Activated naive CD4-positive, alpha-beta T cell treated with anti-CD3 and anti-CD28 coated beads, Interleukin-2, amount 50 U/mL, for 16 hours (primary cell): ENCODE measurements around the gene NOX5.

Experiments used
- DNase-seq: peaks from one replicate; pipeline ENCODE4 v3.0.0-alpha.2; 2020

The NOX5 gene

DNA sequence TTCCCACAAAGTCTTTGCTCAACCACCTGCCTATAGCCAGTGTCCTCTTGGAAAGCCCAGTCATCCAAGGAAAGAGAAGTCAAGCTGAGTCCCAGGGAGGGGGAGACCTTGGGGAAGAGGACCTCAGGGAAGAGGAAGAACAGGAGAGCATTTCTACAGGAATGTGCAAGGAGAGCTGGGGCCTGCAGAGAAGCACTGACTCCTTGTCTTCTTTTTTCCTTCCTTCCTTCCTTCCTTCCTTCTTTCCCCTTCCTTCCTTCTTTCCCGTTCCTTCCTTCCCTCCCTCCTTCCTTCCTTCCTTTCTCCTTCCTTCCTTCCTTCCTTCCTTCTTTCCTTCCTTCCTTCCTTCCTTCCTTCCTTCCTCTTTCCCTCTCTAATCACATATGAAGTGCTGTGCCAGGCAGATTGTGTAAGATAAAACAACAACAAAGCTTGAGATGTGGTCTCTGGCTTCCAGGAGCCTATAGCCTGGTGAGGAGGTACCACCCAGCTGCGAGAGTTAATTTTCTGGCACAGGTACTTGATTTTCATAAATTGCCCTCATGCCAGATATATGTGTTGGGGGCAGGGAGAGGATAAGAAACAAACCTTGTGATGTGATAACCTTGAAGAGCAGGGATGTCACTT lies 70.0 kb downstream of the NOX5 start:
- DNase-seq = no peak

DNA sequence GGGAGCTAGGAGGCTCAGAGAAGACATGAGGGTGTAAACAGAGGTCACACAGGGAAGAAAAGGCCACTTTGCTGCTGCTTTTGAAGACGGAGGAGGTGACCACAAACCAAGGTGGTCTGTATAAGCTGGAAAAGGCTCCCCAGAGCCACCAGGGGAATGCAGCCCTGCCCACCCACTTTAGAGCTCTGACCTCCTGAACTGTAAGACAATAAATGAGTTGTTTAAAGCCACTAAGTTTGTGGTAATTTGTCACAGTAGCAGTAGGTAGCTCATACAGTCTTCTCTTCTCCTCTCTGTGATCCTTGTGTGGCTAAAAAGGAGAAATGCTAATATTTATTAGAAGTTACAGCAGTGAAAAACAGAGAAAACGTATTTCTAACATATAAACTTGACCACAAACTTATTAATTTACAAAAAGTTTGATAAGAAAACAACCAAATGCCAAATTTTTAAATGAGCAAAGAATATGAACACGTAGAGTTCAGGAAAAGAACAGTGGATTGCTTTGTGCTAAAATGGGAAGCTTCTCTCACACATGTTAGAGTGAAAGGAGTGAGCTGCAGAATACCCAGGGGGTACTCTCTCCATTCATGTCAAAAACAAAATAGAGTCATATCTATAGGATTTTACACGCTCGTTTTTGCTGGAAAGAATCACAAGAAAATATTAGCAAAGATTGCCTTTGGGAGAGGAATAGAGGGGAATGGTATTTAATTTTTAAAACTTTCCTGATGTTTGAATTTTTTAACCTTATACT lies 71.0 kb downstream of the NOX5 start:
- no peak for DNase-seq

DNA sequence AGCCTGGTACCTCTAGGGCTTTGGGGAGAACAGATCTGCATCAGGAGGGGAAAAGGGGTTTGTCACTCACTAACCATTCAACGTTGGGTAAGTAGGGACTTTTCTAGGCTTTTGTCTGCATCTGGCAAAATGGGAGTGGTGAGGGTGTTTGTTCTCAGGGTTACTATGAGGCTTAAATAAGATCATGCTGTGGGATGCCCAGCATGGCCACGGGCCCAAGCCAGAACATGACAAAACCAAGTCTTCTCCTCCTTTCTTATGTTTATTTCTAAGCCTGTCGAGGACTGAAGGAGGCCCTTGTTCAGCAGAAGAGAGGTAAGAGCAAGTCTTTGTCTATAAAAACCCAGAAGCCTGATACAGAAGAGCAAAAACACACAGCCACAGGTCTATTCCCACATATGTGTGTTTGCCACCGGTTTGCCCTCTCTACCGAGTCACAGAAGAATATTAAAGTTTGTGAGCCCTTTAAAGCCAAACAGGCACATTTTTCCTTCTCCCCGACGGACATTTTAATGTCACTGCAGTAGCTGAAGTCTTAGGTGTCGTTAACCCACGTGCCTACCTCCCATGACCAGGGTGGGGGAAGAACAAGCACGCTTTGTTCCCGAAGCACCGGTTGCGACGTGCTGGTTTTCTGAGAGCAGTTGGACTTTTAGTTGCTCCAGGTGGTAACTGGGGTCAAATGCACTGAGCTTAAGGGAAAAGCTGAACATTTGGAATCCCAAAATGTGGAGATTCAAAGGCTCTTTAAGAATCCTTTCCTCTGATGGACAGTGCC lies 72.1 kb downstream of the NOX5 start:
- DNase-seq = no peak

DNA sequence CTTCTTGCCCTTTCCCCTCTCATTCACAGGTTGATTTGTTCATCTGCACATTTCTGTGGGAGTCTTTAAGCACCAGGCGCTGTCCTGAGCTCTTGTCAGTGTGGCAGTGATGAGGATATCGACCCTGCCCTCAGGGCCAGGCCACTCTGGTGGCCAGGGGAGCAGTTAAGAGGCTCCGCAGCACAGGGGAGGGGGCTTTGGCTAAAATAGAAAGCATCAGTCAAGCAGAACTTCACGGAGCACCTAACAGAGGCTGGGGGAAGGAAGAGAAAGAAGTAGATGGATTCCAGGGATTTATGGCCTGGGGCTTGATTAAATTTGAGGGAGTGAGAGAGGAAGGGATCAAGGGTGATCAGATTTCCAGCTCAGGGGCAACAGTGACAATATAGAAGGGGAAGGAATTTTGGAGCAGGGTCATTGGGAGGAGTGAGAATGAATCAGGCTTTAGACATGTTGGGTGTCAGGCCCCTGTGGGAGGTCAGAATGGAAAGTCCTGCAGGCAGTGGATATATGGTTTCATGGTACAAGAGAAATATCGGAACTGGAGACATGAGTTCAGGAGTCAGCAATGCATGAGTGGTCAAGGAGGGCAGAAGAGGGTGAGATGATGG lies 73.0 kb downstream of the NOX5 start:
- no peak for DNase-seq

DNA sequence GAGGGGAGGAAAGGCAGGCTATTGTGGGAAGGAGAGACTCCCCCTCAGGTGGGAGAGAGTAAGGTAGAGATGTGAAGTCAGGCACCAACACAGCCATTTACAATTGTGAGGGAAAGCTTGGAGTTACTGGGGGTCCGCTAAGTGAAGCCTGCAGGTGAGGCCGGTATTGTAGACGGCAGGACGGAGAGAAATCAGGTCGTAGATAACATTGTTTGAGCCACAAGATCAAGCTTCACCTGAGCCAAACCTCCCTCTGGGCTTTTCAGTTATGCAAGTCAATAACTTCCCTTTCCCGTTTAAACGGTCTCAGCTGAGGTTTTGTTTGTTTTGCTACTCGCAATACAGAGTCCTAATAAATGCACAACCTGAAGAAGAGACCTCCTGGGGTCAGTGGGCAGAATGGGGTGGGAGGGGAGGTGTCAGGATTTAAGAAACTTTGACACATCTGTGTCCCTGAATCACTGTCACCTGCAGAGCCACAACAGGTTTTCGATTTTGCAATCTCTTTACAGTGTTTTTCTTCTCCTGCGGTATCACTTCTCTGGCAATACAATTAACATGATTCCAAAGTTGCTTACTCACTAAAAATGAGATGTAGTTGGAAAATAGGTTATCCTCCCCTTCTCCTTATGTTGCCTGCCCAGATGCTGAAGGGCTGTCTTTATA lies 73.9 kb downstream of the NOX5 start:
- no peak for DNase-seq

DNA sequence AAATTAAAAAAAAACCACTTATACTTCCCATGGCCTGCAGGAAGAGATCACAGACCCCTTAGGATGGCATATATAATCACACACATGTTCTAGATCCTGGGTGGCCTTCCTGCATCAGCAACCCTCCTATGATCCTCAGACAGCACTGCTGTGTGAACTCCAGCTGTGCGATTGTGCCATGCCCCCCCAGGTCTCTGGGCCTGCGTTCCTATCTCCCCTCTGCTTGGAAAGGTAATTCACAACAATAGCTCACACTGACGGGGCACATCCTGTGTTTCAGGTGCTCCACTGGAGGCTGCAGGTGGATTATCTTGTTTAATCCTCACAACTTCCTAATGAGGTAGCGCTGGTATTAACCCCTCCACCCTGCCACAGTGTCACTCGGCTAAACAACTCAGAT lies 74.8 kb downstream of the NOX5 start:
- DNase-seq = no peak

DNA sequence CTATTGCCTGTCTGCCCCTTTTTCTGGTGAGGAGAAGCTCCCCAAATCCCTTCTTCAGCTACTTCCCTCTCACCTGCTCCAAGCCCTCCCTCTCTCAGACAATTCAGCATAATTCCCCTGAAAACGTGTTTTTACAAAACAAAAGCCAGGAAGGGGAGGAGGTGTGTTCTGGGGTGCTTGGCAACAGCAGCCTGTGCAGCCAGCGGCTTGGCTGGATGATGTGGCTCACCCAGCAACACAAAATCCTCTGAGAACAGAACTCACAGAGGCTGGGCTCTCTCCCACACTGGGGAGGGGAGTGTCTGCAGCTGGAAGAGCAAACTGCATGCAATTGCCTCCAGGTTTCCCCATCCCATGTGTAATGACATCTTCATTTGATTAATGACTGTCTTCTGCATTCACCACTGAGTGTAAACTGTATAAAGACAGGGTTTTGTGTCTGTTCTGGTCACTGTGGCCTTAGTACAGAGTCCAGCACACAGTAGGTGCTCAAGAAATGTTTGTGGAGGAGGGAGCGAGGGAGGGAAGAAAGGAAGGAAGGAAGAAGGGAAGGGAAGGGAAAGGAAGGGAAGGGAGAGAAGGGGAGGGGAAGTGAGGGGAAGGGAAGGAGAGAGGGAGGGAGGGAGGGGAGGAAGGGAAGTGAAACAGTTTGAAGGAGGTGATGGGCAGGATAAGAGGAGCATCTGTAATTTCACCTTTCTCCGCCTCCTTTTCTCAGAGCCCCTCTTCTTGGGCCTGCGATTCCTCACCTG lies 75.9 kb downstream of the NOX5 start:
- DNase-seq = no peak

DNA sequence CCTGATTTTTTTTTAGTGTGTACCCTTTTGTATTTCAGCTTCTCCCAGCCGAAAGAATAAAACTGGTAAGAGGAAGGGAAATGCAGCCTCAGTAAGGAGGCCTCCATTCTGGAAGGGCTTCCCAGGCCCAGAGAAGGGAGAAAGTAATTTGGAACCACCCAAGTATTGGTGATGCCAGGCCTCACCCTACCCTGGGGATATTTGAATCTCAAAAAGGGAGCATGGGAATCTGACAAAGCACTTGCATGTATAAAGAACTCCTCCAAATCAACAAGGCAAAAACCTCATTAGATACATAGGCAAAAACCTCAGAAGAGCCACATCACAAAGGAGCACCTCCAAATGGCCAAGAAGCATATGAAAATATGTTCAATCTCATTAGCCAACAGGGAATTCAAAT lies 77.2 kb downstream of the NOX5 start:
- DNase-seq = no peak

DNA sequence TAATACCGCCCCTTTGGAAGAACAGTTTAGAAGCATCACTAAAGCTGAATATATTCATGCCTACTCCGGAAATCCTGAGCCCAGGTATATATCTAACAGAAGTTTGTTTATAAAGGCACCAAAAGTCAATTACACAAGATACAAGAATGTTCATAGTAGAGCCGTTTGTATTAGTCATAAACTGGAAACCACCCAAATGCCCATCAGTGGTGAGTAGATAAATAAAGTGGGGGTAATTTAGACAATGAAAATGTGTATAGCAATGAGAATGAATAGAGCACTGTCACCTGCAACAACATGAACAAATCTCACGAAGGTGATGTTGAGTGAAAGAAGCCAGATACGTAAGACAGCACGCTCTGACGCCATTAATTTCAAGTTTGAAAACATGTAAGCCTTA lies 77.7 kb downstream of the NOX5 start:
- DNase-seq = no peak

DNA sequence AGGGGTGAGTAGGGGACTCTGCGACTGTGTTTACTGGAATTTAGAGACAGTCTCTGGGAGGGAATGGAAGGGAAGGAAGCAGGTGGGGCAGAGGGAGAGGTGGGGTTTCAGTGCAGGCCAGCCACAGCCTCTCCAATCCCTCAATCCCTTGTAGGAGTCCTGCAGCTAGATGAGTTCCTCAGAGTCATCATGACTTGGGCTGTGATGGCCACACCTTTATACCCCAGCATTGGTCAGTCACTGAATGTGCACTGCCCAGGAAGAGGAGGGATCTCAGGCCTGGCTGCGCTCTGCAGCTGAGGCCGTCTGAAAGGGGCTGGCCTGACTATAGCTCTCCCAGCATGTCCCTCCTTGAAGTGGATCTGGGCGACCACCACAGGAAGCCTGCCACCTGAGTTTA lies 78.6 kb downstream of the NOX5 start:
- no peak for DNase-seq

DNA sequence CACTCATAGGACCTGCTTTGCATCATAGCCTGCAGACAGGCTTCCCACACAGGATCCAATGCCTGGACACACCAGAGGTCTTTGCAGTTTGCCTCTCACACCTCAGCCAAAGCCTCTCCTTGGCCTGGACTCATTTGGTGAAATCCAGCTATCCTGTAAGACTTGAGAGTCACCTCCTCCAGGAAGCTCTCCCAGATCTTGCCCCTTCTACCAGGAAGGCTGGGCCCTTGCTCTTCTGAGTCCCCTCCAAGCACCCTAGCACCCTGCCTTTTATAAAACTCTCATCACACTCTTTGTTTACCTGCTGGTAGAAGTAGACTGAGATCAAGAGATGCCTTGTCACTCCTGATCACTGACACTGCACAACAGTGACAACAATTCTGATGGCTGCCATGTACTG lies 79.1 kb downstream of the NOX5 start:
- no peak for DNase-seq

DNA sequence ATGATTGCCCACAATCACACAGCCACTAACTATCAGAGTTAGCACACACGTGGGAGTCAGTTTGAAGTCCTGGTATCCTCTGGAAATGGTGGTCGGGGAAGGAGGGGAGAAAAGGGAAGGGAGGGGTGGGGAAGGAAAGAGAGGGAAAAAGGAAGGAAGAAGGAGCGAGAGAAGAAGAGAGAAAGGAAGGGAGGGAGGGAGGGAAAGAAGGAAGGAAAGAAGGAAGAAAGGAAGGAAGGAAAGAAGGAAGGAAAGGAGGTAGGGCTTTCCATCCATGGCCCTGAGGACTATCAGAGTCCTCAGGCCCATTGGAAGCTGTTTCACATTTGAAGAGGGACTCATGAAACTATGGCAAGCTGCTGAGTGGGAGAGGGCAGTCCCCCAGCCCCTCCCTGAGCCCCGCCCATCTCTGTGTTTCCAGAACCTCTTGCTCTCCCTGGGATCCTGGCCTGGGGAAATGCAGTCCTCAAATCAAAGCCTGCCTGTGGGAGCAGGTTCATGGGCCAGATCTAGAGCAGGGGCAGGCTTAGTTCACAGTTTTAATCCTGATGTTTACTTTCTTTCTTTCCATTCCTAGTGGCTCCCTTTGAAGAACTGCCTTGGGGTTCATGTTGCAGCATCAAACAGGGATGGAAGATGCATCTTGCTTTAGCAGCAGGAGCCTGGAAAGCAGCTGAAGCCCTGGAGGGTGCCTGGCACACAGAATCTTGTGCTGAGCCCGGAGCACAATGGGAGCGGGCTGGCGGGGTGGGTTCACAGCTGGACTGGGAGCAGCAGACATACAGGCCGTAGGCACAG lies 79.8 kb downstream of the NOX5 start:
- no peak for DNase-seq

DNA sequence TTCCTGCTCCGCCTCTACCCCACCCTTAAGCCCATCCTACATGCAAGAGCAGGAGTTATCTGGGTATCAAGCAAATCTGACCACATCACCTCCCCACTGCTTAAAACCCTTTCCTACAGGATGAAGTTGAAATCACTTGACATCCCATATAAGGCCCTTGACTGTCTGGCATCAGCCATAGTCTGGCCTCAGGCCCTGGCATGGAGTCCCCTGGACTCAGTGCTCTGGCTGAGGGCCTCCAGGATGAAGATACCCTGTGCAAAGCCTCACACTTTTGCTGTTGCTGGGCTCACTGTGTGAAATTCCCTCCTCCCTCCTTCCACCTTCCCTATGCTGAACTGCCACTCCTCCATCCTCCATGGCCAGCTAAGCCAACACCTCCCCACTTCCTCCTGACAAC lies 80.8 kb downstream of the NOX5 start:
- no peak for DNase-seq

DNA sequence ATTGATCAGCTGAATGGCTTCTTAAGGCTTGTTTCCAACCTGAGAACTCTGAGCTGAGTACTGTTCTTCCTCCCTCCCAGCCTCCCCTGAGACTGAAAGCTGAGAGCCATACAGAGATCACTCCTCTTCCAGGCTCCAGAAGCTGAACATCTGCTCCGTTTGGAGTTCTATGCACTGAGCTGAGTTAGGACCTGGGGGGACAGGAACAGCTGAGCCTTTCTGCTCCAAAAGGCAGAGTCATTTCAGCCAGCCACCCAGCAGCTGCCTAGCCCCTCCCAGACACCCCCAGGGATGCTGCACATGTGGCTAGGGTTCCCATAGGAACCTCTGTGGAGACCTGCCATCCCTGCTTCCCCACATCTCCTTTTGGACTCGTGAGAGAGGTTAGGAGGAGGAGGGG lies 81.7 kb downstream of the NOX5 start:
- DNase-seq = no peak

DNA sequence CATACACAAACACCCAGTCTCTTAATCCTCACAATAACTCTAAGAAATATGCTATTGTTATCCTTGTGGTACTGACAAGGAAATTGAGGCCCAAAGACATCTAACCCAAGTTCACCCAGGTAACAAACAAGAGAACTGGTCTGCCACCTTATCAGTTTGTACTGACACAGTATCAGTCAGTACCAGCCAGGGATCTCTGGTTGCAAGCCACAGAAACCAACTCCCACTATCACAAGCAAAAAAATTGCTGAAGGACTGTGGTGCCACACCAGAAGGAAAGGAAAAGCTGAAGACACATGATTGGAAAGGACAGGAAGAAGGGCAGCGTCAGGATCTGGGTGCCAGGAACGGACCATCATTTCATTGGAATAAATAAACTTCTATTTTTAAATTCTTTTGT lies 82.1 kb downstream of the NOX5 start:
- DNase-seq = no peak

DNA sequence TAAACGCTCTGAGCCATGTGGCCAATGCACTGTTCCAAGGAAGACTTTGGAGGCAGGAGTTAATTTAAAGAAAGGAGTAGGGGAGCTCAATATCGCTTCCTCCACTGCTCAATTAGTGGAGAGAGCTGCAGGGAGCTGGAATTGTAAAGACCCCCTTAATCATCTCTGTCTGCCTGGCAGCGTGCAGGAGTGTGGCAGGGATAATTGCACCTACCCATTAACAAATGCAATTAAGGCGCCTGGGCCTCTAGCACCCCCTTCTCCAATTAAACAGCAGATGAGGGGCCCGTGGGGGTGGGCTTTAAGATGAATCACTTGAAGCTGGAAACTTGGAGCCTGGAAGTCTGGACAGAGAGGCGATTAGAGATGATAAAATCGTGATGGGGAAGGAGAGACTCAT lies 84.3 kb downstream of the NOX5 start:
- no peak for DNase-seq

DNA sequence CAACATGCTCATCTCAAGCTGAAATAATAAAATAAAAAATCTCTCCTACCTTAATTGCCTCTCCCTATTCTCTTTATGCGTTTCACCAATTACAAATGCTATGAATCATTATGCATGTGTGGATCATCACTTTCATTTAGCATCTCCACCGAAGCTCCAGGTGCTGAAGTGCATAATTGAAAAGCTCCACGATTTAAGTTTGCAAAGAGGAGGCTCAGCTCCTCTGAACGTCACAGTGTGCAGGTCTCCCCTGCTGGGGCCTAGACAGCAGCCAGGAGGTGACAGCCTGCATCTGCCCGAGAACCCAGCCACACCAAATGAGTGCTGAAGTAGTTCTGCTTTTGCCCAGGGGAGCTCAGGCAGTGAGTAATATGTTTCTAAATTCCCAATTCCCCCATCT lies 85.4 kb downstream of the NOX5 start:
- DNase-seq = no peak

DNA sequence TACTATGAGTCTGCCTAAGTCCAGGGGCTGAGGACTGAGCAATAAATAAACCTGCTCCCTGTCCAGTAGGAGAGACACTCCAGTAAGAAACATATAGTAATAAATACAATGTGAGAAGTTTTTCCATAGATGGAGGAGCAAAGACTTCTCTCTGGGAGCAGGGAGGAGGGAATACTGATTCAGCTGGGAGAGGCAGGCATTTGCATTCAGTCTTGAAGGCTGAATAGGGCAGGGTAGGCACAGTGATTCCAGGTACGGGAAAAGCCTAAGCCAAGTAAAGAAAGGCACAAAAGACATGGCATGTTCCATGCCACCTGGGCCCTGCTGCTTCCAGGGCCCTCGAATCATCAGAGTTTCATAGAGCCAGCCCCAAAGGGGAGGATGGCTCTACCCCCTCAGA lies 86.3 kb downstream of the NOX5 start:
- no peak for DNase-seq

DNA sequence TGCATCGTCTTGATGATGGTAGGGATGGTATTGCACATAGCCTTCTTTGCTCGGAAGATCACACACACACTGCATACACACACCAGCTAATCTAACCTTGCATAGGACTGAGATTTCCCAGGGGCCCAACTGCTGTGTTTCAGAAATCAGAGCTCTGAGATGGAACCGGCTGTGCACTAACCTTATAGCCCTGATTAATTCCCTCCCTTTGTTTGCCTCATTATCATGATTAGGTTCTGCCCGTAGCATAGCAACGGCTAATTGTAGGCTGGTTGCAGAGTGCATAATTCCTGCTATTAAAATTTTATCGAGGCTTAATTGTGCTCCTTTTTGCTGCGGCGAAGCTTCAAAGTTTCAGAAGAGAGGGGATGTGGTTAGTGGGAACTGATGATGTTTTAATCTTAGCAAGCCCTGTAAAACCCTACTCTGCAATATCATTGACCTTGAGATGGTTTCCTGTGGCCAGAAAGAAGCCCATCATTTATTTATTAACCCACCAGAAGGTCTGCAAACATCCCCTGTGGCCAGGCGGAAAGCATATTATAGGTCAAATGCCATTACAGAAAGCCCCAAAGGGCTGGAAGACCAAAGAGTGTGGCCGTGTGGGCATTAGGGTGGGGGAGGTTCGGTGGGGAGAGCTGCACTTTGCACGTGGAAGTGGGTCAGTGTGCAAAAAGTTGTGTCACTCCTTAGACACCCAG lies 89.7 kb downstream of the NOX5 start:
- no peak for DNase-seq

DNA sequence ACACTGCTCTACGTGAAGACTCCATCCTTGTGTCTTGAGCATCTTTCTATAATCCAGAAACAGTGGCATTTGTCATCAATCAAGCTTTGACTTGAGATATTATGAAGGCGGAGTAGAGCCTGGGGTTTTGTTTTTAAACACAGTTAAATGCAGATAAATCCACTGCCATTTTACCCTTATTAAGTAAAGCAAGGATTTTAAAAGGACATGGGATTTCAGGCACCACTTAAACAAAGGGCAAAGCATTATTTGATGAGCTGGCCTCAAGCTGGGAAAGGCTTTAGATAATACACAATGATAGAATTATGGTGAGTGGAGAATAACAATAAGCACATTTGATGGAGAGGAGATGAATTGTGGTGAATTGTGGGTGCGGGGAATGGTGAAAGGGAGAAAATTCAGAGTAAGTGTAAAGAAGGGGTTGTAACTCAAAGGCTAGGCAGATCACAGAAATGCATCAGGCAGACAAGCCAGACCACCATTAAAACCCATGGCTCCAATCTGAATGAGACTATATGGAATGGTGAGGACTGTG lies 91.0 kb downstream of the NOX5 start:
- no peak for DNase-seq
